Astrocyte (in vitro differentiated cells and primary cell): Measurements from ENCODE around the gene GOPC. TPM values are rescaled to one million over a fixed set of nuclear protein-coding genes. Genes with fewer than 3 reads are reported as not detected.

Source experiments
- DNase-seq: peaks from one replicate; pipeline ENCODE4 v3.0.0-alpha.2; 2010; ENCODE audit warnings: low read depth
- FAIRE-seq: peaks from 2 replicates; lab custom pipeline; 2011; peaks lifted over from hg19 to GRCh38; lab: Jason Lieb, UNC
- H2AFZ ChIP-seq: 2 replicates; pipeline ENCODE4 v1.6.0; 2012; ENCODE audit warnings: low read depth, low read length, inconsistent platforms
- H3K27ac ChIP-seq: 2 replicates; pipeline ENCODE4 v1.5.1; 2011; ENCODE audit warnings: low read depth, low read length, inconsistent platforms
- H3K27me3 ChIP-seq: 2 replicates; pipeline ENCODE4 v1.6.0; 2011; ENCODE audit warnings: low read length, inconsistent platforms; ENCODE audit not compliant: insufficient read depth
- H3K36me3 ChIP-seq: 2 replicates; pipeline ENCODE4 v1.5.1; 2011; ENCODE audit warnings: low read length, inconsistent platforms; ENCODE audit not compliant: insufficient read depth
- H3K4me1 ChIP-seq: 2 replicates; pipeline ENCODE4 v1.5.1; 2011; ENCODE audit warnings: low read length, inconsistent platforms; ENCODE audit not compliant: insufficient read depth
- H3K4me2 ChIP-seq: 2 replicates; pipeline ENCODE4 v1.6.0; 2012; ENCODE audit warnings: low read length, inconsistent platforms
- H3K4me3 ChIP-seq: 2 replicates; pipeline ENCODE4 v1.5.1; 2011; ENCODE audit warnings: low read depth, mild to moderate bottlenecking, low read length, inconsistent platforms; ENCODE audit not compliant: insufficient read depth
- H3K79me2 ChIP-seq: 2 replicates; pipeline ENCODE4 v1.6.0; 2012; ENCODE audit warnings: mild to moderate bottlenecking, low read length, inconsistent platforms; ENCODE audit not compliant: insufficient read depth
- H3K9ac ChIP-seq: 2 replicates; pipeline ENCODE4 v1.6.0; 2012; ENCODE audit warnings: mild to moderate bottlenecking, low read length, inconsistent platforms
- H3K9me3 ChIP-seq: 2 replicates; pipeline ENCODE4 v1.5.1; 2012; ENCODE audit warnings: low read depth, mild to moderate bottlenecking, low read length, inconsistent platforms; ENCODE audit not compliant: insufficient read depth
- H4K20me1 ChIP-seq: 2 replicates; pipeline ENCODE4 v1.6.0; 2012; ENCODE audit warnings: low read length, inconsistent platforms; ENCODE audit not compliant: insufficient read depth
- H3K27ac Mint-ChIP-seq: one replicate; pipeline ENCODE4 v1.8.0; 2021; ENCODE audit warnings: mild to moderate bottlenecking, mixed read lengths; ENCODE audit not compliant: unreplicated experiment
- H3K27me3 Mint-ChIP-seq: one replicate; pipeline ENCODE4 v1.8.0; 2021; ENCODE audit warnings: low read depth, mixed read lengths; ENCODE audit not compliant: unreplicated experiment
- H3K36me3 Mint-ChIP-seq: one replicate; pipeline ENCODE4 v1.8.0; 2021; ENCODE audit warnings: low read depth, mixed read lengths; ENCODE audit not compliant: unreplicated experiment
- H3K4me1 Mint-ChIP-seq: one replicate; pipeline ENCODE4 v1.8.0; 2021; ENCODE audit warnings: low read depth, mixed read lengths; ENCODE audit not compliant: unreplicated experiment
- H3K4me3 Mint-ChIP-seq: one replicate; pipeline ENCODE4 v1.8.0; 2021; ENCODE audit warnings: mild to moderate bottlenecking, moderate library complexity, mixed read lengths; ENCODE audit not compliant: unreplicated experiment
- H3K9me3 Mint-ChIP-seq: one replicate; pipeline ENCODE4 v1.8.0; 2021; ENCODE audit warnings: mild to moderate bottlenecking, mixed read lengths; ENCODE audit not compliant: unreplicated experiment
- EZH2 ChIP-seq: IDR thresholded peaks from 2 replicates; pipeline ENCODE4 v1.6.1; 2012; ENCODE audit warnings: mild to moderate bottlenecking, low read length, inconsistent platforms; ENCODE audit not compliant: insufficient read depth
- total RNA-seq: library from RNA; stranded (reverse); gene quantifications from 2 replicates; pipeline ENCODE4 v1.2.1, GENCODE V29; 2021
- TF ChIP-seq, protein P1 (sequence below): IDR thresholded peaks from 2 replicates; pipeline ENCODE4 v1.5.1; 2011; ENCODE audit warnings: low read depth, mild to moderate bottlenecking, inconsistent platforms, low read length, moderate library complexity; ENCODE audit not compliant: insufficient read depth

The GOPC gene
- total RNA-seq, 1 donor from 2014 or later = 45.0 TPM

DNA sequence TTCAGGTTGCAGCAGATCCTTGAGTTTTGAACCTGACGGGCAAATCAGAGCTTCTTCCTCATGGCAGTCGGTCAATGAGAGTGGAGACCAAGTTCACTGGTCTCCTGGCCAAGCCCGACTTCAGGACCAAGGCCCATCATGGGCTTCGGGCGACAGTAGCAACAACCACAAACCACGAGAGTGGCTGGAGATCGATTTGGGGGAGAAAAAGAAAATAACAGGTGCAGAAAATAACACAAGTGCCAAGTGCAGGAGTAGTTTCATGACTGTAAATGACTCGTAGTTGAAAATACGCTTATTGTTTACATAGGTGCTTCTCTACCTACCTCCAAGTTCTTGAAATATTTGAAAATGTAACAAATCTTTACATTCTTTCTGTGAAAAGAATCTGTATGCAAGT, 63.7 kb downstream of the GOPC start:
- Histone ChIP-seq H3K79me2 (no peaks in the 10 kb centered on the region), H4K20me1 (no peaks in the 10 kb centered on the region), H3K4me3 (no peak overlapping the region), H3K9me3 (no peaks in the 10 kb centered on the region), H3K27me3 (no peaks in the 10 kb centered on the region), H3K4me1 (peaks cover 11% of the 10 kb centered on the region), H3K27ac (no peak overlapping the region), H2AFZ (no peak overlapping the region), H3K9ac (no peak overlapping the region), H3K36me3 (peaks cover 57% of the 10 kb centered on the region), H3K4me2 (no peak overlapping the region)
- FAIRE-seq = no peak
- Mint-ChIP-seq H3K27me3 (no peaks in the 10 kb centered on the region), H3K4me1 (peaks cover 32% of the 10 kb centered on the region), H3K9me3 (no peaks in the 10 kb centered on the region), H3K36me3 (peaks cover 23% of the 10 kb centered on the region), H3K4me3 (no peak overlapping the region), H3K27ac (no peak overlapping the region)
- DNase-seq = no peak
- TF ChIP-seq, protein P1, sequence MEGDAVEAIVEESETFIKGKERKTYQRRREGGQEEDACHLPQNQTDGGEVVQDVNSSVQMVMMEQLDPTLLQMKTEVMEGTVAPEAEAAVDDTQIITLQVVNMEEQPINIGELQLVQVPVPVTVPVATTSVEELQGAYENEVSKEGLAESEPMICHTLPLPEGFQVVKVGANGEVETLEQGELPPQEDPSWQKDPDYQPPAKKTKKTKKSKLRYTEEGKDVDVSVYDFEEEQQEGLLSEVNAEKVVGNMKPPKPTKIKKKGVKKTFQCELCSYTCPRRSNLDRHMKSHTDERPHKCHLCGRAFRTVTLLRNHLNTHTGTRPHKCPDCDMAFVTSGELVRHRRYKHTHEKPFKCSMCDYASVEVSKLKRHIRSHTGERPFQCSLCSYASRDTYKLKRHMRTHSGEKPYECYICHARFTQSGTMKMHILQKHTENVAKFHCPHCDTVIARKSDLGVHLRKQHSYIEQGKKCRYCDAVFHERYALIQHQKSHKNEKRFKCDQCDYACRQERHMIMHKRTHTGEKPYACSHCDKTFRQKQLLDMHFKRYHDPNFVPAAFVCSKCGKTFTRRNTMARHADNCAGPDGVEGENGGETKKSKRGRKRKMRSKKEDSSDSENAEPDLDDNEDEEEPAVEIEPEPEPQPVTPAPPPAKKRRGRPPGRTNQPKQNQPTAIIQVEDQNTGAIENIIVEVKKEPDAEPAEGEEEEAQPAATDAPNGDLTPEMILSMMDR = no peak
- no peak for TF ChIP-seq EZH2

DNA sequence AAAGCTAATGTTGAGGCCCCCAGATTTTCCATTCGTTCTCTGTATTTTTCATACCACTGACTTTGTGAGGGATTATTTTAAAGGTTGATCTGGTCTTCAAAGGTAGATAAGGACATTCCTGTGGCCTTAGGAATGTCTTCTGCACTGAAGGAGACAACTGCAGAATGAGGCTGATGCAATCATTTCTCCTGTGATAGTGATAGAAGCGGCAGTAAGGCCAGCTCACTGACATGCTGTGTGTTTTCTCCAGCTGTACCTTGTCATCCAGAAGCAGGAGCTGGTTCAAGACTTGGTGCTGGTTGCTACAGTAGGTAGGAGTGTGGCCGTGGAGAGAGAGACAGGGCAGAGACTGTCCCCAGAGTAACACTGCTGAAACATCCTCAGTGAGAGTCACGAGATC, 66.0 kb downstream of the GOPC start:
- Histone ChIP-seq H4K20me1 (no peaks in the 10 kb centered on the region), H3K9ac (peak overlapping the region; percentile 38), H3K4me1 (peaks cover 12% of the 10 kb centered on the region), H2AFZ (no peak overlapping the region), H3K4me3 (no peak overlapping the region), H3K79me2 (peaks cover 7% of the 10 kb centered on the region), H3K27me3 (no peaks in the 10 kb centered on the region), H3K9me3 (no peaks in the 10 kb centered on the region), H3K4me2 (peak overlapping the region; percentile 23), H3K27ac (peak overlapping the region; percentile 44), H3K36me3 (peaks cover 62% of the 10 kb centered on the region)
- no peaks in the 10 kb centered on the region for H3K9me3 Mint-ChIP-seq
- H3K36me3 Mint-ChIP-seq = peaks cover 26% of the 10 kb centered on the region
- H3K4me1 Mint-ChIP-seq = peaks cover 41% of the 10 kb centered on the region
- FAIRE-seq (no peak), DNase-seq (peak; percentile 75)
- no peak for TF ChIP-seq EZH2
- TF ChIP-seq, protein P1 = no peak
- peak overlapping the region; percentile 98 for H3K27ac Mint-ChIP-seq
- peak overlapping the region; percentile 7 for H3K4me3 Mint-ChIP-seq
- H3K27me3 Mint-ChIP-seq = no peaks in the 10 kb centered on the region

DNA sequence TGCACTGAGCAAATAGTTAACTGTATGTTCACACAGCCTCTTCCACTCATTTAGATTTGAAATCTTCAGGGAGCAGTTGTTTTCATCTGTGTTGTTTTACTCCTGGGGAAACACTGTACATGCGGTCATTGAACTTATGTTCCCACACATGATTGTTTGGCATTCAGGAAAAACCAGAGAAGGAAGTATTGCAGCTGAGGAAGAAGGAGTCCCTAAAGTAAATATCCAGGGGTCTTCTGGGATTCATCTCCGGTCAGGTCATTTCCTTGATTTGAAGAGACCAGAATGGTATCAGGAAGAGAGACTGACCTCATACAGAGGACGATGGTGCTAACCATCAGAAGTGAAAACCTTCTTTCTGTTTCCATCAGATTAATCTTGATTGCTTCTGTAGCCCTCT, 67.3 kb downstream of the GOPC start:
- no peak overlapping the region for H3K4me3 Mint-ChIP-seq
- DNase-seq (no peak), FAIRE-seq (no peak)
- H3K9me3 Mint-ChIP-seq = no peaks in the 10 kb centered on the region
- H3K36me3 Mint-ChIP-seq = peaks cover 18% of the 10 kb centered on the region
- Histone ChIP-seq H3K36me3 (peaks cover 50% of the 10 kb centered on the region), H3K4me3 (no peak overlapping the region), H3K4me1 (peaks cover 17% of the 10 kb centered on the region), H3K79me2 (peaks cover 17% of the 10 kb centered on the region), H3K9ac (no peak overlapping the region), H3K27me3 (no peaks in the 10 kb centered on the region), H3K27ac (no peak overlapping the region), H4K20me1 (no peaks in the 10 kb centered on the region), H2AFZ (no peak overlapping the region), H3K4me2 (no peak overlapping the region), H3K9me3 (no peaks in the 10 kb centered on the region)
- H3K27me3 Mint-ChIP-seq = no peaks in the 10 kb centered on the region
- TF ChIP-seq, protein P1 = no peak
- TF ChIP-seq EZH2 = no peak
- no peak overlapping the region for H3K27ac Mint-ChIP-seq
- peaks cover 44% of the 10 kb centered on the region for H3K4me1 Mint-ChIP-seq
